ENCODE data around the gene SMAD1. TPM values are rescaled to one million over a fixed set of nuclear protein-coding genes. Genes with fewer than 3 reads are reported as not detected.

SMAD1 gene
- total RNA-seq, 1 experiment from 2014 or later, result 23.0 TPM

DNA sequence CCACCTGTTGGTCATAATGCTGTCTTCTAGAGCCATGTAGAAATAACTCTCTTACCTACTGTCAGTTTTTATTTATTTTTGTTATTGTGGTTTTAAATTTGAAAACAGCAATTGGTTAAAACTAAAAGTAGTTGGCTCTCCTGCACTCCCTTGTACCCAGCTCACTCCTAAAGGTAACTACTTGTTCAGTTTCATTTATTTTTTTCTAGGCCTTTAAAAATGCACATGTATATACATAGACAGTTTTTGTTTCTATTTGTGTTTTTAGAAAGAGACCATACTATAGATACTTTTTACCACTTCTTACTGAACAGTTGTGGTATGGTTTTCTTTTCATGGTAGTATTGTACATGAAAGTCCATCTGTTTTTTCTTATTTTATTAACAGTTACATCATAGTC lies 16.8 kb downstream of the SMAD1 start:
- Histone ChIP-seq H3K4me2 (ENCODE audit: low read length) (no peak overlapping the region), H3K79me2 (ENCODE audit: insufficient read depth, low read length) (peaks cover 55% of the 10 kb centered on the region), H2AFZ (ENCODE audit: low read depth, low read length, poor library complexity, severe bottlenecking) (no peak overlapping the region), H3K4me1 (ENCODE audit: control insufficient read depth in 1 of 2, insufficient read depth in 2 of 2, low read length in 2 of 2) (no peaks in the 10 kb centered on the region), H4K20me1 (ENCODE audit: insufficient read depth) (0 out of 2 replicates have a peak, but pooled peaks cover 5% of the 10 kb centered on the region), H3K27ac (ENCODE audit: low read depth, low read length) (no peak overlapping the region), H3K9ac (ENCODE audit: low read length) (no peak overlapping the region), H3K9me2 (ENCODE audit: insufficient read depth) (no peaks in the 10 kb centered on the region), H3K4me3 (replicated peaks in 1 of 2; ENCODE audit: low read depth in 1 of 2, low read length in 2 of 2) (no peak overlapping the region), H3K27me3 (ENCODE audit: insufficient read depth, low read length) (no peaks in the 10 kb centered on the region), H3K36me3 (ENCODE audit: control insufficient read depth in 1 of 2, insufficient read depth in 2 of 2, low read length in 2 of 2) (no peaks in the 10 kb centered on the region), H3K9me3 (ENCODE audit: control insufficient read depth in 1 of 2, insufficient read depth in 1 of 2, low read depth in 1 of 2, low read length in 2 of 2) (no peaks in the 10 kb centered on the region)
- intact Hi-C loops (cut with micrococcal nuclease), result no loop called here
- RAD21 ChIA-PET (ENCODE audit: low non-redundant PET in 1 of 2, low total read pairs in 2 of 2, uncharacterized antibody in 2 of 2, unreplicated experiment in 2 of 2), result no interaction called here
- no TSS peak for BruUV-seq (replicated peaks)
- CTCF ChIA-PET, result no interaction called here
- TF ChIP-seq CEBPB (IDR thresholded peaks at IDR 0.05; ENCODE audit: low read depth) (no peak), ELF1 (IDR thresholded peaks at IDR 0.05; ENCODE audit: borderline replicate concordance, low read depth) (no peak), ZNF274 (IDR thresholded peaks at IDR 0.05; ENCODE audit: low read depth, low read length) (no peak), CBX3 (IDR thresholded peaks at IDR 0.05; ENCODE audit: low read depth) (no peak)
- TF ChIP-seq, protein P1, sequence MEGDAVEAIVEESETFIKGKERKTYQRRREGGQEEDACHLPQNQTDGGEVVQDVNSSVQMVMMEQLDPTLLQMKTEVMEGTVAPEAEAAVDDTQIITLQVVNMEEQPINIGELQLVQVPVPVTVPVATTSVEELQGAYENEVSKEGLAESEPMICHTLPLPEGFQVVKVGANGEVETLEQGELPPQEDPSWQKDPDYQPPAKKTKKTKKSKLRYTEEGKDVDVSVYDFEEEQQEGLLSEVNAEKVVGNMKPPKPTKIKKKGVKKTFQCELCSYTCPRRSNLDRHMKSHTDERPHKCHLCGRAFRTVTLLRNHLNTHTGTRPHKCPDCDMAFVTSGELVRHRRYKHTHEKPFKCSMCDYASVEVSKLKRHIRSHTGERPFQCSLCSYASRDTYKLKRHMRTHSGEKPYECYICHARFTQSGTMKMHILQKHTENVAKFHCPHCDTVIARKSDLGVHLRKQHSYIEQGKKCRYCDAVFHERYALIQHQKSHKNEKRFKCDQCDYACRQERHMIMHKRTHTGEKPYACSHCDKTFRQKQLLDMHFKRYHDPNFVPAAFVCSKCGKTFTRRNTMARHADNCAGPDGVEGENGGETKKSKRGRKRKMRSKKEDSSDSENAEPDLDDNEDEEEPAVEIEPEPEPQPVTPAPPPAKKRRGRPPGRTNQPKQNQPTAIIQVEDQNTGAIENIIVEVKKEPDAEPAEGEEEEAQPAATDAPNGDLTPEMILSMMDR (IDR thresholded peaks at IDR 0.05 in 2 of 3, conservative IDR thresholded peaks at IDR 0.05 in 1 of 3; ENCODE audit: borderline replicate concordance in 1 of 3, insufficient read depth in 1 of 3, low read depth in 2 of 3, low read length in 2 of 3), result no peak
- DNase-seq (ENCODE audit: low read depth, low spot score) (no peak), ATAC-seq (no peak)
- POLR2A ChIA-PET, result no interaction called here

DNA sequence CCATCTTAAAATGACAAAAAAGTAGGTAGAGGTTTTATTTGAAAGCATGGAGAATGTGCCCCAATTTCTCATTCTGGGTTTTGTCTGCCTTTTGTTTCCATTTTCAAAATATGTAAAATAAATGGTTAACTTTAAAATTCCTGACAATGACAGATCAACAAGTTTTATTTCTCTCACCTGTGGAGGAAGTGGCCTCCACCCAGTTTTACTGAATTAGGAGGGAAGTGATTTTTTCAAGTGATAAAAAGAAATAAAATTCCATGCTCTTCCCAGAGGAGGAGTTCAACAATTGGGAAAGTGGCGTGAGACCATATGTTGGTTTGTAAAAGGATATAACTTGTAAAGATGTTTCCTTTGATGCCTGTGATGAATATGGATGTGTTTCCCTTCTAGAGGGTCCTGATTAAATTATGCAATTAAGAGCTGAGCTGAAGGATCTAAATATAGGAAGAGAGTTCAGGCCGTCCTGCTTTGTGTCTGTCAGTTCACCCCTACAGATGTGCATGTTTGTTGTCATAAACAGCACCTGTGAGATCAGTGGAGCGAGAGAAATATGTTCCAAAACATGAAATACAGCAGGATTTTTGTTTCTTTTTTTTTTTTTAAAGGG lies 19.5 kb downstream of the SMAD1 start:
- H4K20me1 ChIP-seq (ENCODE audit: insufficient read depth), result peaks cover 9% of the 10 kb centered on the region; the same call in 1 of the 2 replicates
- intact Hi-C loops (cut with micrococcal nuclease), result no loop called here
- POLR2A ChIA-PET, result no interaction called here
- RAD21 ChIA-PET (ENCODE audit: low non-redundant PET in 1 of 2, low total read pairs in 2 of 2, uncharacterized antibody in 2 of 2, unreplicated experiment in 2 of 2), result no interaction called here
- H3K4me1 ChIP-seq (ENCODE audit: control insufficient read depth in 1 of 2, insufficient read depth in 2 of 2, low read length in 2 of 2), result no peaks in the 10 kb centered on the region
- DNase-seq (ENCODE audit: low read depth, low spot score) (no peak), ATAC-seq (no peak)
- no peak overlapping the region for H3K4me3 ChIP-seq (replicated peaks in 1 of 2; ENCODE audit: low read depth in 1 of 2, low read length in 2 of 2)
- no peaks in the 10 kb centered on the region for H3K9me3 ChIP-seq (ENCODE audit: control insufficient read depth in 1 of 2, insufficient read depth in 1 of 2, low read depth in 1 of 2, low read length in 2 of 2)
- no peak overlapping the region for H3K4me2 ChIP-seq (ENCODE audit: low read length)
- H2AFZ ChIP-seq (ENCODE audit: low read depth, low read length, poor library complexity, severe bottlenecking), result no peak overlapping the region
- BruUV-seq (replicated peaks), result no TSS peak
- H3K9me2 ChIP-seq (ENCODE audit: insufficient read depth), result no peaks in the 10 kb centered on the region
- no peak overlapping the region for H3K9ac ChIP-seq (ENCODE audit: low read length)
- H3K79me2 ChIP-seq (ENCODE audit: insufficient read depth, low read length), result peaks cover 55% of the 10 kb centered on the region
- H3K27me3 ChIP-seq (ENCODE audit: insufficient read depth, low read length), result no peaks in the 10 kb centered on the region
- H3K27ac ChIP-seq (ENCODE audit: low read depth, low read length), result no peak overlapping the region
- CTCF ChIA-PET, result no interaction called here
- H3K36me3 ChIP-seq (ENCODE audit: control insufficient read depth in 1 of 2, insufficient read depth in 2 of 2, low read length in 2 of 2), result no peaks in the 10 kb centered on the region
- TF ChIP-seq CBX3 (IDR thresholded peaks at IDR 0.05; ENCODE audit: low read depth) (no peak), SP1 (IDR thresholded peaks at IDR 0.05; ENCODE audit: low read depth) (no peak), YY1 (IDR thresholded peaks at IDR 0.05; ENCODE audit: extremely low read depth, insufficient replicate concordance, low read depth, low read length) (no peak), EZH2phosphoT487 (IDR thresholded peaks at IDR 0.05; ENCODE audit: borderline replicate concordance) (no peak), JUND (IDR thresholded peaks at IDR 0.05) (no peak), POLR2A (IDR thresholded peaks at IDR 0.05; ENCODE audit: borderline replicate concordance, extremely low read depth, insufficient read depth, insufficient read length) (no peak), ZNF274 (IDR thresholded peaks at IDR 0.05; ENCODE audit: low read depth, low read length) (no peak), TCF7L2 (IDR thresholded peaks at IDR 0.05; ENCODE audit: borderline replicate concordance, extremely low read depth, insufficient read depth, insufficient read length) (no peak)
- TF ChIP-seq, protein P2, sequence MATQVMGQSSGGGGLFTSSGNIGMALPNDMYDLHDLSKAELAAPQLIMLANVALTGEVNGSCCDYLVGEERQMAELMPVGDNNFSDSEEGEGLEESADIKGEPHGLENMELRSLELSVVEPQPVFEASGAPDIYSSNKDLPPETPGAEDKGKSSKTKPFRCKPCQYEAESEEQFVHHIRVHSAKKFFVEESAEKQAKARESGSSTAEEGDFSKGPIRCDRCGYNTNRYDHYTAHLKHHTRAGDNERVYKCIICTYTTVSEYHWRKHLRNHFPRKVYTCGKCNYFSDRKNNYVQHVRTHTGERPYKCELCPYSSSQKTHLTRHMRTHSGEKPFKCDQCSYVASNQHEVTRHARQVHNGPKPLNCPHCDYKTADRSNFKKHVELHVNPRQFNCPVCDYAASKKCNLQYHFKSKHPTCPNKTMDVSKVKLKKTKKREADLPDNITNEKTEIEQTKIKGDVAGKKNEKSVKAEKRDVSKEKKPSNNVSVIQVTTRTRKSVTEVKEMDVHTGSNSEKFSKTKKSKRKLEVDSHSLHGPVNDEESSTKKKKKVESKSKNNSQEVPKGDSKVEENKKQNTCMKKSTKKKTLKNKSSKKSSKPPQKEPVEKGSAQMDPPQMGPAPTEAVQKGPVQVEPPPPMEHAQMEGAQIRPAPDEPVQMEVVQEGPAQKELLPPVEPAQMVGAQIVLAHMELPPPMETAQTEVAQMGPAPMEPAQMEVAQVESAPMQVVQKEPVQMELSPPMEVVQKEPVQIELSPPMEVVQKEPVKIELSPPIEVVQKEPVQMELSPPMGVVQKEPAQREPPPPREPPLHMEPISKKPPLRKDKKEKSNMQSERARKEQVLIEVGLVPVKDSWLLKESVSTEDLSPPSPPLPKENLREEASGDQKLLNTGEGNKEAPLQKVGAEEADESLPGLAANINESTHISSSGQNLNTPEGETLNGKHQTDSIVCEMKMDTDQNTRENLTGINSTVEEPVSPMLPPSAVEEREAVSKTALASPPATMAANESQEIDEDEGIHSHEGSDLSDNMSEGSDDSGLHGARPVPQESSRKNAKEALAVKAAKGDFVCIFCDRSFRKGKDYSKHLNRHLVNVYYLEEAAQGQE (IDR thresholded peaks at IDR 0.05; ENCODE audit: low read depth), result no peak

All from HCT116 (cell line).